Body of pancreas (tissue), 4 donors: Measurements from ENCODE around the gene ITGA1. TPM values are rescaled to one million over a fixed set of nuclear protein-coding genes. Genes with fewer than 3 reads are reported as not detected.

Source experiments
- ATAC-seq: fragments of 150-250 bp; one replicate; pipeline ENCODE4 v1.9.1; 2016
- DNase-seq, 4 donors: peaks; one replicate each; pipeline ENCODE4 v3.0.0-alpha.2; 2019
- H3K27ac ChIP-seq, 4 donors: fragments of 200-600 bp; sonication (generic); 1 replicate in 3 of 4; 2 replicates in 1 of 4; pipeline versions ENCODE4 v1.5.1 to v1.6.1; 2016 to 2019; ENCODE audit warnings: mild to moderate bottlenecking in 1 of 4, mixed read lengths in 1 of 4, moderate library complexity in 1 of 4
- H3K27me3 ChIP-seq, 2 donors: fragments of 200-600 bp; sonication (generic); one replicate each; pipeline ENCODE4 v1.6.0; 2016; ENCODE audit warnings: mild to moderate bottlenecking in 1 of 2
- H3K36me3 ChIP-seq, 2 donors: fragments of 200-600 bp; sonication (generic); replicated peaks in 1 of 2; 2 replicates each; pipeline ENCODE4 v1.5.1; 2016; ENCODE audit warnings: low read depth in 2 of 2; ENCODE audit not compliant: insufficient read depth in 1 of 2
- H3K4me1 ChIP-seq: fragments of 200-600 bp; sonication (generic); one replicate; pipeline ENCODE4 v1.6.0; 2016
- H3K4me3 ChIP-seq, 2 donors: fragments of 200-600 bp; sonication (generic); 1 replicate in 1 of 2; 2 replicates in 1 of 2; pipeline ENCODE4 v1.5.1; 2016 to 2019
- H3K9me3 ChIP-seq, 3 donors: fragments of 200-600 bp; sonication (generic); 1 replicate in 2 of 3; 2 replicates in 1 of 3; pipeline ENCODE4 v1.5.1; 2016
- POLR2A ChIP-seq, 3 donors: fragments of 450-650 bp; IDR thresholded peaks; one replicate each; pipeline ENCODE4 v1.6.1; 2016; ENCODE audit warnings: antibody characterized with exemption in 3 of 3, mild to moderate bottlenecking in 2 of 3
- WGBS, 2 donors: methylation state at CpG; one replicate each; pipeline ENCODE4 v1.1.5; 2017; 5-methylcytosine and 5-hydroxymethylcytosine counted together
- intact Hi-C: fragments of 100-400 bp; cut with DNase I; formaldehyde crosslinking; loops from one replicate; pipeline ENCODE4 v1.15.1; 2023
- total RNA-seq, 2 donors: library from RNA; depleted of rRNA; stranded (reverse); fragments of >200 nt; gene quantifications; one replicate each; pipeline ENCODE4 v1.1.0, GENCODE V29; 2016
- TF ChIP-seq, protein P1 (sequence below), 7 experiments: fragments of 450-650 bp in 4 of 7; fragments of 200-600 bp in 3 of 7; sonication (generic) in 3 of 7; IDR thresholded peaks; one replicate each; pipeline ENCODE4 v1.5.1; 2016 to 2019; ENCODE audit warnings: antibody characterized with exemption in 7 of 7

Gene ITGA1
- total RNA-seq, 2 donors from 2014 or later: 6.9 to 11.2 TPM

GRCh38 chr5:52774005-52774410 is 13.7 kb upstream of the ITGA1 start:
- Histone ChIP-seq H3K27ac (no peak overlapping the region), H3K36me3 (no peaks in the 10 kb centered on the region), H3K4me1 (no peaks in the 10 kb centered on the region), H3K27me3 (no peaks in the 10 kb centered on the region), H3K9me3 (no peaks in the 10 kb centered on the region), H3K4me3 (no peak overlapping the region)
- ATAC-seq (no peak), DNase-seq (no peak)
- TF ChIP-seq POLR2A (IDR thresholded peaks at IDR 0.05): no peak
- intact Hi-C loops: no loop called here
- WGBS, 2 donors: 39 to 40% methylated on average over 5 of the region's 5 CpGs

DNA sequence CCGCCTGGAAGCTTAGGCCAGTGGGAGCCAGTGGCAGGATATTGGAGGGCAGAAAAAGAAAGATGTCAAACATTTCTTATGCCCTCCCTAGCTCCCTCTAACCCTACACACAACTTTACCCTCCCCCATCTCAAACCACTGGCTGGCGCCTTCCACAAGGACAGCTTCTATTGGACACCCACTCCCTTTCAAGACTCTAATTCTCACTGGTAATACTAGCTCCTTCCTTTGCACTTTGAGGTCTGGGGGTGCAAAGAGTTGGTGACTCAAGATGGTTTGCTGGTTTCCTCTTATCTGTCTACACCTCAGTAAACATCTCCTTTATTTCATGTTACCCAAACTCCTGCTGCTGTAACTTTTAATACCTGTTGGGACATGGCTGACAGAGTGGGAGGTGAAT is 11.6 kb upstream of the ITGA1 start:
- H3K27ac ChIP-seq: no peak overlapping the region
- H3K36me3 ChIP-seq: no peaks in the 10 kb centered on the region
- 83 to 90% methylated on average over 2 of the region's 2 CpGs for WGBS, 2 donors
- no peaks in the 10 kb centered on the region for H3K27me3 ChIP-seq
- DNase-seq (no peak), ATAC-seq (no peak)
- intact Hi-C loops: no loop called here
- H3K4me1 ChIP-seq: no peaks in the 10 kb centered on the region
- no peak overlapping the region for H3K4me3 ChIP-seq
- no peaks in the 10 kb centered on the region for H3K9me3 ChIP-seq
- TF ChIP-seq POLR2A (IDR thresholded peaks at IDR 0.05): no peak
- TF ChIP-seq, protein P1, sequence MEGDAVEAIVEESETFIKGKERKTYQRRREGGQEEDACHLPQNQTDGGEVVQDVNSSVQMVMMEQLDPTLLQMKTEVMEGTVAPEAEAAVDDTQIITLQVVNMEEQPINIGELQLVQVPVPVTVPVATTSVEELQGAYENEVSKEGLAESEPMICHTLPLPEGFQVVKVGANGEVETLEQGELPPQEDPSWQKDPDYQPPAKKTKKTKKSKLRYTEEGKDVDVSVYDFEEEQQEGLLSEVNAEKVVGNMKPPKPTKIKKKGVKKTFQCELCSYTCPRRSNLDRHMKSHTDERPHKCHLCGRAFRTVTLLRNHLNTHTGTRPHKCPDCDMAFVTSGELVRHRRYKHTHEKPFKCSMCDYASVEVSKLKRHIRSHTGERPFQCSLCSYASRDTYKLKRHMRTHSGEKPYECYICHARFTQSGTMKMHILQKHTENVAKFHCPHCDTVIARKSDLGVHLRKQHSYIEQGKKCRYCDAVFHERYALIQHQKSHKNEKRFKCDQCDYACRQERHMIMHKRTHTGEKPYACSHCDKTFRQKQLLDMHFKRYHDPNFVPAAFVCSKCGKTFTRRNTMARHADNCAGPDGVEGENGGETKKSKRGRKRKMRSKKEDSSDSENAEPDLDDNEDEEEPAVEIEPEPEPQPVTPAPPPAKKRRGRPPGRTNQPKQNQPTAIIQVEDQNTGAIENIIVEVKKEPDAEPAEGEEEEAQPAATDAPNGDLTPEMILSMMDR (IDR thresholded peaks at IDR 0.05): no peak

DNA sequence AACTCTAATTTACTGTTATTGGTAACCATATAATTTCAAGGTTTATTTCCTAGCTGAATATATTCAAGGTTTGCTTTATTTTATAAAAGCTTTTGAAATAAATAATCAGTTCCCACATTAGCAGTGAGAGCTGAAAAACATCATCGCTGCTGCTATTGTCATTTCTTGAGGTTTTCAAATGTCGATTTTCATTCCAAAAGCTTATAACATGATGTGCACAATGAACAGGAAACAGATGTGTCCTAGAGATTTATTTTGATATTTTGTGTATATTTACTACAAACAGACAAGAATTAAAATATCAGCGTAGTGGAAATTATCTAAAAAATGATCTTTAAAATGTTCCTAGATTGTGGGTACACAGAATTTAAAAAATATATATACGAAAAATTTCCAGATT is 10.5 kb upstream of the ITGA1 start:
- no peak for TF ChIP-seq POLR2A (IDR thresholded peaks at IDR 0.05)
- TF ChIP-seq, protein P1 (IDR thresholded peaks at IDR 0.05): no peak
- H3K4me1 ChIP-seq: no peaks in the 10 kb centered on the region
- H3K36me3 ChIP-seq: no peaks in the 10 kb centered on the region
- no peak for DNase-seq
- no peak for ATAC-seq
- H3K4me3 ChIP-seq: no peak overlapping the region
- intact Hi-C loops: no loop called here
- H3K27ac ChIP-seq: no peak overlapping the region
- WGBS, 2 donors: 69 to 83% methylated on average over 4 of the region's 4 CpGs
- no peaks in the 10 kb centered on the region for H3K9me3 ChIP-seq
- no peaks in the 10 kb centered on the region for H3K27me3 ChIP-seq

DNA sequence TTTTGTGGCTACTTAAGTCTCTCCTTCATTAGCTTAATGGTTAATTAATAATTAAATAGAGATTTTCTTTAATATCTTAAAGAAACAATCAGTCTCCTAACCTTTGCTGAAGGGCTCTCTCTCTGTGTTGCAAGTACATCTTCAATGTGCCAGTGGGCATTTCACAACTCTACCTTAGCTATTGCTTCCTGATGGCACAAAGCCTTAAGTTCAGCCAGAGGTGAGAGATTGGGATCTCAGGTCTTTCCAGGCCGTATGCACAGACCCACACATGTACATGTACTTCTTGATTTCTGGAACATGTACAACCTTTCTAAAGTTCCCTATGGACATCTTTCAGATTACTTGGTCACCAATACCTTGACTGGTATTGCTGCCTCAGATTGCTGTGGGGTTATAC is 8.9 kb upstream of the ITGA1 start:
- no peak for TF ChIP-seq POLR2A (IDR thresholded peaks at IDR 0.05)
- TF ChIP-seq, protein P1 (IDR thresholded peaks at IDR 0.05): no peak
- Histone ChIP-seq H3K27me3 (no peaks in the 10 kb centered on the region), H3K27ac (no peak overlapping the region), H3K36me3 (no peaks in the 10 kb centered on the region), H3K4me1 (no peaks in the 10 kb centered on the region), H3K9me3 (no peaks in the 10 kb centered on the region), H3K4me3 (no peak overlapping the region)
- DNase-seq (no peak), ATAC-seq (no peak)
- WGBS, 2 donors: 78 to 79% methylated on average over 1 of the region's 1 CpG
- intact Hi-C loops: no loop called here

DNA sequence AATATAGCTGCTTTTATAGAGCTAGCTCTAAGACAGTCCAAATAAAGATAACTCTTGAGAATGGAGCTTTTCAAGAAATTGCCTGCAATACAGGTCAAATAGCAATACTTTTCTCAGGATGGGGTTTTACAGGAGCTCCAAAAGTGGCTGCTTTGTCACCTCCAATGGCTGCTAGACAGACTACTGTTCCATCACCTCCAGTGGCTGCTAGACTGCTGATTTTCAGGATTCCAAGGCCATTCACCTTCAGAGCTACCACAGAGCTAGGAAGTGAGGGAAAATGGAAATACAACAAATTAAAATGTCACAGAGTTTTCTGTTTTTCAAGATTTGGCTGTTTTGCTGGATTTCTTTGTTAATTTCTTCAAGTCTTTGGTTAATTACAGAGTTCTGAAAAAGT is 8.5 kb upstream of the ITGA1 start:
- ATAC-seq (no peak), DNase-seq (no peak)
- H3K27me3 ChIP-seq: no peaks in the 10 kb centered on the region
- intact Hi-C loops: no loop called here
- no peaks in the 10 kb centered on the region for H3K4me1 ChIP-seq
- H3K4me3 ChIP-seq: no peak overlapping the region
- no peak for TF ChIP-seq POLR2A (IDR thresholded peaks at IDR 0.05)
- TF ChIP-seq, protein P1 (IDR thresholded peaks at IDR 0.05): no peak
- no peaks in the 10 kb centered on the region for H3K9me3 ChIP-seq
- H3K27ac ChIP-seq: no peak overlapping the region
- no peaks in the 10 kb centered on the region for H3K36me3 ChIP-seq
